ENCODE data around the gene PPP1R13L.

PPP1R13L gene

GRCh38 chr19:45446944-45447343 lies 42.1 kb upstream of the PPP1R13L start:
- no peak for TF ChIP-seq CTCF (IDR thresholded peaks at IDR 0.05; ENCODE audit: borderline replicate concordance, insufficient read depth, low read depth, low read length)
- H3K4me3 ChIP-seq (ENCODE audit: low read depth, low read length): no peak overlapping the region

DNA sequence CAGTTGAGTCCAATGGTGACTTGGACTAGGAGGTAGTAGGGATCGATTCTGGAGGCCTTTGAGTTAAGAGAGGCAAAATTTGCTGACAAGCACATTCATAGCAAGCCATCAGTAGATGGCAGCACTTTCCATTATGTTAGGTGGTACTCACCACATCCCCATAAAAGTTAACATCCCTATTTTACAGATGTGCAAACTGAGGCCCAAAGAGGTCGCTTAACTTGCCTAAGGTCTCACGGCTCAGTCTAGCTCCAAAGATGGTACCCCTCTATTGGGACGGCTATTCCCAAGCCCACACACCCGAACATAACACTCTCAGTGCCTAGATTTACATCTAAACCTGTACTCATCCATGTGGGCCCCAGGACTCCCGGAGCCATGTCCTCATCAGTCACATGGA lies 41.4 kb upstream of the PPP1R13L start:
- no peak overlapping the region for H3K4me3 ChIP-seq (ENCODE audit: low read depth, low read length)
- TF ChIP-seq CTCF (IDR thresholded peaks at IDR 0.05; ENCODE audit: borderline replicate concordance, insufficient read depth, low read depth, low read length): peak; percentile 52; the same call in 1 of the 2 replicates

DNA sequence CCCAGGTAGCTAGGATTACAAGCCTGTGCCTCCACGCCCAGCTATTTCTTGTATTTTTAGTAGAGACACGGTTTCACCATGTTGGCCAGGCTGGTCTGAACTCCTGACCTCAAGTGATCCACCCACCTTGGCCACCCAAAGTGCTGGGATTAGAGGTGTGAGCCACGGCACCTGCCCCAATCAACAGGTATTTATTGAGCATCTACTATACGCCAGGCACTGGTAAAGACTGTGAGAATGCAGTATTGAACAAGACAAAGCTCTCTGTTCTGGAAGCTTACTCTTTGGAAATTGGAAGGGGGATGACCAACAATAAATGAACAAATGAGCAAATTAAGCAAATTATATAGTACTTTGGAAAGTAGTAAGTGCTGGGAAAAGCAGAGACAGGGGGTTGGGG lies 40.3 kb upstream of the PPP1R13L start:
- no peak overlapping the region for H3K4me3 ChIP-seq (ENCODE audit: low read depth, low read length)
- TF ChIP-seq CTCF (IDR thresholded peaks at IDR 0.05; ENCODE audit: borderline replicate concordance, insufficient read depth, low read depth, low read length): no peak

GRCh38 chr19:45444318-45445041 lies 39.6 kb upstream of the PPP1R13L start:
- peak overlapping the region; percentile 28 for H3K4me3 ChIP-seq (ENCODE audit: low read depth, low read length)

DNA sequence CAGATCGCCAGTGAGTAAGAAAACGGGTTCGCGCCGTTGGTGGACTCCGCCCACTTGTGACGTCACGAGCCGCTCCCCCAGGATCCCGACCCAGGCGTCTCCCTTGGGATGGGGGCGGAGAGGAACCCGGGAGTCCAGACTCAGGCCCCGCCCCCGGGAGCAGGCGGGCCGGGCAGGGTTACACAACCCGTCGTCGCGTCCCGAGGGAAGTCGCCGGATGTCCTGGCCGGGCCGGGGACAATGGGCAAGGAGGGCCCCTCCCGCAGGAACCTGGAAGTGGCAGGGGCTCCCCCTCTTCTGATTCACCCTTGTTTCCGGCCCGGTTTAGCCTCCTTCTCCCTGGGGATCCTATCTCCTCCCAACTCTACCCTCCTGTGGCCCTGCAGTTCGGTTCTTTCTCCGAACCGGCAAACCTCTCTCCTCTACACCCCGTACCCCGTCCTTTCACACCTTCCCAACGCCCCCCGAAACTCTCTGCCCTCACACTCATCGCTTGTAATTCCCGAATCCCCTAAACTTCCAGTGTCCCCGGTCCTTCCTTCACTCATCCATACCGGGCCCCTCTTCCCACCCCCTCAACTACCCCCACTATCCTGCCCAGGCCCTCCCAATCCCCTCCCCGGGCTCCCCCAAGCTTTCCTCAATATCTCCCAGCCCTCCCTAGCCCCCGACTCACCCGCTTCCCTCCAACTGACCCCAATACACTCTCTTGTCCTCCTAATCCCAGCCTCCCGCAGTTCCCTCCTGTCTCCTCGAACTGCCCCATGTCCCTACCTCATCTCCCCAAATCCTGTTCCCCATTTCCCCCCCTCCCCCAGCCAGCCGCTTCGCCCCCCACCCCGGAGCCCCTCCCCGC lies 38.8 kb upstream of the PPP1R13L start:
- peak overlapping the region; percentile 46 for H3K4me3 ChIP-seq (ENCODE audit: low read depth, low read length)

More at GRCh38 chr19:45444318-45445041, 39.6 kb upstream of the PPP1R13L start:
- 0 out of 2 replicates have a peak, but pooled peaks have one; percentile 22 for TF ChIP-seq CTCF (IDR thresholded peaks at IDR 0.05; ENCODE audit: borderline replicate concordance, insufficient read depth, low read depth, low read length)

DNA sequence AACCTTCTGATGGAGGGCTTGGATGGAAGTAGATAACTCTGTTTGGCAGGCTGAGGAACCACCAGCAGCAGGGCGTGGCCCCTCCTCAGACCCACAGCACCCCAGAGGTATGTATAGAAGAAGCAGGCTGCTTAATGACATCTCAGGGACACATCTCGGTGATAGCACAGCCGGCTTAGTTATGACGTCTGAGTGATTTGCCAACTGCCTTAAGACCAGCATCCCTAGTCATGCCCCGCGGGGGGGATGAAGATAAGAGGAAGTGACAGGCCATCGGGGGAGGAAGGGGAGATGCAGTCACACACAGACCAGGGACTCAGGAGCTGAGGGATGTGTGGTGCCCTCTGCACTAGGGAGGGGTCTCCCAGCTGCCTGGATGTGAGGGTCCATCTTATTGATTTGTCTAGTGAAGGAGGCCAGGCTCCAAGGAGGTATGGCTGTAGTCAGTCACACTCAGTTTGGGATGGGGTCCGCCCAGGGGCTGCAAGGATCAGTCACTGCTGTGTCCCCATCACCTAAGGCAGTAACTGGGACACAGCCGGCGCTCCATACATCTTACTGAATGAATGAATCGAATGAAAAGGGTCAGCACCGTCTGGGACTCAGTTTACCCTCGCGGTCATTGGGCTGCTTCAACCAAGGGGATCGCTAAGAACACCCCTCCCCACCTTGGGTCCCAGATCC lies 38.1 kb upstream of the PPP1R13L start:
- peak overlapping the region; percentile 46 for H3K4me3 ChIP-seq (ENCODE audit: low read depth, low read length)
- TF ChIP-seq CTCF (IDR thresholded peaks at IDR 0.05; ENCODE audit: borderline replicate concordance, insufficient read depth, low read depth, low read length): no peak

More for the DNA sequence above, 38.8 kb upstream of the PPP1R13L start:
- no peak for TF ChIP-seq CTCF (IDR thresholded peaks at IDR 0.05; ENCODE audit: borderline replicate concordance, insufficient read depth, low read depth, low read length)

Measured in GM12875 (cell line).